GM18526 (cell line): ENCODE measurements around the gene ACTRT2.

Experiments used
- POLR2A ChIP-seq: IDR thresholded peaks from 3 replicates; pipeline ENCODE4 v1.6.1; 2011; ENCODE audit not compliant: insufficient read length; ENCODE audit errors: extremely low read depth

Gene ACTRT2

GRCh38 chr1:2990376-2991115 is 30.7 kb upstream of the ACTRT2 start:
- no peak for TF ChIP-seq POLR2A

- no peak for TF ChIP-seq POLR2A
Observed at GRCh38 chr1:2991753-2992495, 29.3 kb upstream of the ACTRT2 start.

DNA sequence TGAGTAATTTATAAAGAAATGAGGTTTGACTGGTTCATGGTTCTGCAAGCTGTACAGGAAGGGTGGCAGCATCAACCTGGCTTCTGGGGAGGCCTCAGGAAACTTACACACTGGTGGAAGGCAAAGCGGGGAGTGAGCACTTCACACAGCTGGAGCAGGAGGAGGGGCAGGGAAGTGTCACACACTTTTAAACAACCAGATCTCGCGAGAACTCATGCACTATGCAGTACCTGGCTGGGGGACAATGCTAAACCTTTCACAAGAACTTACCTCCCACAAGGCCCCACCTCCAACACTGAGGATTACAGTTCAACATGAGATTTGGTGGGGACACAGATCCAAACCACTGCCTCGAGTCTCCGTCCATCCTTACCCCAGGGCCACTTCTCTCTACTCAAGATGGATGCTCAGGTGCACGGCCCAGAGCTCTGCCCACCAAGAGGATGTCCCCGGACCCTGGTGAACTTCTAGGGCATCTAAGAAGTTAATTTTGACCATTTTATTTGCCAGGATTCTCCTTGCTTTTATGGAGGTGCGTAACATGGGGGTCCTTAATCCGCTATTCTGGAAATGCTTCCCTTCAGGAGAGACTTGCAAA is 22.7 kb upstream of the ACTRT2 start:
- TF ChIP-seq POLR2A: no peak

- TF ChIP-seq POLR2A: no peak
Observed at GRCh38 chr1:2999138-2999537, 22.1 kb upstream of the ACTRT2 start.

GRCh38 chr1:2999571-2999970 is 21.7 kb upstream of the ACTRT2 start:
- TF ChIP-seq POLR2A: no peak

GRCh38 chr1:3000214-3000613 is 21.1 kb upstream of the ACTRT2 start:
- no peak for TF ChIP-seq POLR2A

DNA sequence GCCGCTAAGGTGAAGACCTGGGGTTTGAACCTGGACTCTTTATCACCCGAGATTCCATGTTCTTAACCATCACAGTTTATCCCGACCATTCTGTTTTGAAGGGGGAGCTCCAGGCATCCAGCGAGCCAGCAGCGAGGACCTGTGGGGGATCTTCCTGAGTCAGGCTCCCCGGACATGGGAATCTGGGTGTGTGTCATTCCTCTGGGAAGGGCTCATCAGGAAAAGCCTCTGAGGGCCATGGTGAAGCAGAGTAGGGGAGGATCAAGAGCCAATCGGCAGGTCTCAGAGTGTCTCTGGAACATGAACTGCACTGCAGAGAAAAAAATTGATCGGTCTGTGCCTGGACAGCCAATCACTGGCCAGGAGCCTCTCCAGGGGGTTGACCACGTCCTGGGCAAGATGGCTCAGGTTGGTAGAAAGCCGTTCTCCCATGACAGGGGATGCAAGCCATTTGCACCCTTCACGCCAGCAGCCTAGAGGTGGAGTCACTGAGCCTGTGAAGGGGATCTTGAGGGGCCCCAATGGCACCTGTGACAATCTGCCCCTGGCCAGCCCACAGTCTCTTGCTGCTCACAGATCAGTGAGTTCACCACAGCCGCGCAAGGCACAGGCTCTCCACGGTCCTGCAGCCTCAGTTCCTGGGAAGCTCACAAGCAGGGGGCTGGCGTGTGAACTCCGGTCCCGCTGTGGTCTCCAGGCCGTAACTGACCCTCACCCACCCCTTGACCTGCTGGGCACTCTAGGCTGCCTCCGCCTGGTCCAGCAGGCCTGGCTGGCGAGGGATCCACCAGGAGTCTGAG is 20.4 kb upstream of the ACTRT2 start:
- no peak for TF ChIP-seq POLR2A

- TF ChIP-seq POLR2A: no peak
Observed at GRCh38 chr1:3001471-3002348, 19.6 kb upstream of the ACTRT2 start.

DNA sequence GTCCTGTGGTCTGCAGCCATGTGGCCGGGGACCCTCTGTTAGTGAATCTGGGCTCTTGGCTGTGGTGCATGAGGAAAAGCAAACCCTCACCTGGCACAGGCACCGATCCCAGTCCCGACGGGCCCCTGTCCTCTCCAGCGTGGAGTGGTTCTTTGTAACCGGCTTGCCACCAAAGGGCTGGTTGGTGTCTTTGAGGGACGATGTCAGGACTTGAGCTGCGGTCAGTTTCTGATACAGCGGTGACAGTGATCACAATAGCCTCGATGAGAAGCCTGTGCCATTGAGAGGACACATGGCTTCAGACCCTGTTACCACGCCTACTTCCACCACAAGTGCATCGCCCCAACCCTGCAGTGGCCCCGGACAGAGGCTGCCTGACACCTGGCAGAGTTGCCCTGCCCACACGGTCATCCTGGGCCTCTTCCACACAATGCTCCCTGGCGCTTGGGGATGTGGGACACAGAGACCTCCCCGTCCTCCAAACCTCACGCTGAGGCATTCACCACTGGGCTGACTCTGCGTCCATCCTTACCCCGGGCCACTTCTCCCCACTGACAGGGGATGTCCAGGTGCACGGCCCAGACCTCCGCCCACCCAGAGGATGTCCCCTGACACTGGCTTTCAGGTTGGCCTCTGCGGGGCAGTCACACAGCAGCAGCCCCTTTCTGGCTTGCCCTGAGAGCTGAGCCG is 18.8 kb upstream of the ACTRT2 start:
- TF ChIP-seq POLR2A: no peak

DNA sequence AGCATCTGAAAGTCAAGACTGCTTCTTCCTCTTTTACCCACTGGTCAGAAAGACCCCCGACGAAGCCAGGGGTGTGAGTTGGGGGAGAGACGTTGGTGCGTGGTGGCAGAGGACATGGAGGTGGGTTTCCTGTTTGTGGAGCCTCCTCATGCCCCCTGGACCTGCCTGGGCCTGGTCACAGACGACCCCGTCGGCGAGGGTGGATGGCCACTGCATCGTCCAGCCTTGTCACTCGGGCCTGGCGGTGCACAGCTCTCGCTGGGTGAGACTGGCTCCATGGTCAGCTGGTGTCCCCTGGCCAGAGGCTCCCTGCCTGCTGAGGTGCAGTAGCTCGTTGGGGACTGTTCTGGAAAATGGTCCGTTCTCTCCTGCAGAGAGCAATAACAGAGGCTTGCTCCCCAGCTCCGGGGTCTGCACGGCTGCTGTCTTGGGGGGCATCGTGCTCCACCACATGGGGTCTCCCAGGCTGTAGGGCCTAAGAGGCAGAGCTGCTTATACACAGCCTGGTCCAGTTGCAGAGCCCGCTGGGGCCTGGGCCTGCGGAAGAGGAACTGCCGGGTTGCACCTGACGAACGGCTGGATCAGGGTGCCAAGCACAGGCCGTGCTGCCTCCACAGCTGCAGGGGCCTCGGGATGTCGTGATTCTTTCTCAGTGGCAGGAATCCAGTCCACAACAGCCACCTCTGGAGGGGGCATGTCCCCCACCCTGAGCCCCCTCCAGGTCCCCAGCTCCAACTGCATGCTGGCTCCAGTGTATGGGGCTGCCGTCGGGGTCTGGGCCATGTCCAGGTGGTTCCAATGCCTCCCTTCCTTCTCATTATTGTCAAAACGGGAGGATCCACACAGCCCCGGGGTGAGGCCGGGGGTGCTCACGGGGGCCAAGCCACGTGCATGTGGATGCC is 18.0 kb upstream of the ACTRT2 start:
- TF ChIP-seq POLR2A: no peak

GRCh38 chr1:3003941-3004270 is 17.4 kb upstream of the ACTRT2 start:
- TF ChIP-seq POLR2A: no peak

DNA sequence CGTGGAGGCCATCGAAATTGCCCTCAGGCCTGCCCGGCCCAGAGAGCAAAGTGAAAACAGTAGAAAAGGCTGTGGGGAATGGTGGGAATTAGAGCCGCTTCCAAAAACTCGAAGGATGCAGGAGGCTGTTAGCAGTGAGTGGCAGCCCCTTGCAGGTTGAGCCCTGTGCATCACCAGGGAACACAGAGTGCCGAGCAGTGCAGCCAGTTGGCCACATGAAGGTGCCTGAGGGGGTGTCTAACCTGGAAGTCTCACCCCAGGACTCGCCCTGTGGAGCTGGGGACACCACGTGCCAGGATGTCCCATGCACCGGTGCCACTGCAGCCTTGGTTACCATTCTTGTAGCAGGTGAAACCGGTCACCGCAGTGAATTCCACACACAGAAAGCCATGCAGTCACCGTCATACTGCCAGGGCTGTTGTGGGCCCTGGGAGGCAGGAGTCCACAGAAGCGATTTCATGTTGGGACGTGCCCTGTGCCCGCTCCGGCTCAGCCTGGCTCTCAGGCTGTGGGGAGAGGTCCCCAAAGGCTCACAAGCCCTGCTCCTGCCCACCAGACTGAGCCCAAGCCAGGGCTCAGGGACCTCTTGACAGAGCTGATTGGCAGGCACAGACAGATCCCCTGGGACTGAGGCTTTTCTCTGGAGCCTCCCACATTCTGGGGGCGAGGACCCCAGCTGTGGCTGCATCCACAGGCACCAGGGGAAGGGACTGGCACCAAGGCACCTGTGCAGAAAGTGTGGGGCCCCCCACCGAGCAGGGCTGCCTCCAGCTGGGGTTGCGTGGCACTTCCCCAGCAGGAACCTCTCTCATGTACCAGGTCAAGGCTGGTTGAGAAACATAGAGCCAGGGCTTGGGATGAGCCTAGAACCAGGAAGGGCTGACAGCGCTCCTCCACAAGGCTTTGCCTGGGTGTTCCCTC is 16.7 kb upstream of the ACTRT2 start:
- TF ChIP-seq POLR2A: no peak
